ENCODE measurements around the gene PACS1.

Gene PACS1

DNA sequence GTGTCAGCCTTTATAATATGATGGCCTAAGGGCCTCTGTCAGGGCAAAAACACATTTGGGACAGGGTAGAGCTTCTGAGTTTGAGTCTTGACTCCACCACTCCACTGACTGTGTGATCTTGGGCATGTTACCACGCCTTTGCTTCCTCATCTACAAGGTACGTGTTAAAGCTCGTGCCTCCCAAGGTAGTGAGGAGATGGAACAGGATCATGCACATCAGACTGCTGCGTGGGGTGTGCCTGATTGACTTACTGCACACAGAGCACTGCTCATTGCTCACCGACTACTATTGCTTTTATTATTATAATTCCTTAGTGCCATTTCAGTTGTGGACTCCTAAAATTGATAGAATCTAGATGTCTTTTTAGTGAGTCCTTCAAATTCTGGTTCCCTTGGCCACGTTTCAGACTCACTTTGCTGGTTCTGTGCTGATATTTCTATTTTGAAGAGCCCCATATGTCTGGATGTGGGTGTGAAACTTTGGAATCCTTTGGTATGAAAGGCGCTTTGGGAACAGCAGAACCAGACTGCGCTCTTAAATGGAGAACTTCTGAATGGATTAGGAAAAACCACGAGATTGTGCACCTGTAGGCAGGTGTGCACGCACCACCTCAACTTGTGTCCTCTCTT lies 154.3 kb downstream of the PACS1 start:
- Histone ChIP-seq H3K27ac (no peak overlapping the region), H3K27me3 (no peaks in the 10 kb centered on the region), H3K4me1 (peaks cover 0 to 35% (median 26%) of the 10 kb centered on the region in 10 experiments; a peak in 15 of 20 replicates), H4K20me1 (peaks cover 0 to 32% (median 3%) of the 10 kb centered on the region in 11 experiments; a peak in 7 of 22 replicates), H3K9ac (no peak overlapping the region), H3K4me2 (no peak overlapping the region), H3K4me3 (no peak overlapping the region), H3K36me3 (peaks cover 20 to 80% (median 45%) of the 10 kb centered on the region in 11 experiments), H3K9me3 (replicated peaks in 1 of 11) (no peaks in the 10 kb centered on the region)
- no peak for TF ChIP-seq Cebpa-rat (IDR thresholded peaks at IDR 0.05)

DNA sequence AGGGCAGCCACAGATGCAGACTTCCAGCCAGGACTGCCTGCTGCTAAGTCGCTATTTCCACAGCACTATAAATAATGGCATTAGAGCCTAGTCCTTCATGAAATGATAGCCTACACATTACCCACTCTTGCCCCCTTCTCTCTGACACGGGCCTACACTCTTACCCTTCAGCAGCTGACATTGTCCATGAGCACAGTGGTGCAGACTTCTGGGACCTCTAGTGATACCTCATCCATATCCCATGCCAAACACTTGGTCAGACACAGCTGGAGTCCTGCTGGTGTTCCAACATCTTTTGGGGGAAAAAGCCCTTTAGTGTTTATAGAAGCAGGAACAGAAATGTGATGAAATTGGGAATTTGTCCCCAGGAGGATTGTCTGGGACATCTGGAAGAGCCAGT lies 155.0 kb downstream of the PACS1 start:
- Histone ChIP-seq H3K27me3 (no peaks in the 10 kb centered on the region), H3K4me3 (no peak overlapping the region), H3K9ac (no peak overlapping the region; a peak in 1 of 22 replicates), H3K36me3 (peaks cover 17 to 78% (median 38%) of the 10 kb centered on the region in 11 experiments), H3K4me1 (peaks cover 0 to 29% (median 22%) of the 10 kb centered on the region in 10 experiments; a peak in 15 of 20 replicates), H3K4me2 (no peak overlapping the region), H3K9me3 (replicated peaks in 1 of 11) (no peaks in the 10 kb centered on the region), H4K20me1 (peaks cover 0 to 26% (median 3%) of the 10 kb centered on the region in 11 experiments; a peak in 7 of 22 replicates), H3K27ac (no peak overlapping the region)
- no peak for TF ChIP-seq Cebpa-rat (IDR thresholded peaks at IDR 0.05)

DNA sequence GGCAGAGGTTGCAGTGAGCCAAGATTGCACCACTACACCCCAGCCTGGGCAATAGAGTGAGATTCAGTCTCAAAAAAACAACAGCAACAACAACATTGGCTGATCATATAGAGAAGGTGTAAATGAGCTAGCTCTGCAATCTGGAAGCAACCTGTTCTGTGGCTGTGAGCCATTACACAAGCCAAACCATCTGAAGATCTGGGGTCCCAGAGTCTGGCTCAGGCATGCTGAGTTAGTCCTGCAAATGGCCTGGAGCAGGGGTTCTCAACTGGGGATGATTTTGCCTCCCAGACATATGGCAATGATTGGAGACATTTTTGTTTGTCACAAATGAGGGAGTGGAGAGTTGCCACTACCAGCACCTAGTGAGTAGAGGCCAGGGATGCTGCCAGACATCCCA lies 156.0 kb downstream of the PACS1 start:
- no peak for TF ChIP-seq Cebpa-rat (IDR thresholded peaks at IDR 0.05)
- peaks cover 12 to 78% (median 38%) of the 10 kb centered on the region in 11 experiments for H3K36me3 ChIP-seq
- peaks cover 0 to 16% (median 3%) of the 10 kb centered on the region in 11 experiments; a peak in 7 of 22 replicates for H4K20me1 ChIP-seq
- H3K9ac ChIP-seq, result no peak overlapping the region
- no peak overlapping the region for H3K4me2 ChIP-seq
- no peak overlapping the region for H3K4me3 ChIP-seq
- no peaks in the 10 kb centered on the region for H3K9me3 ChIP-seq (replicated peaks in 1 of 11)
- H3K27ac ChIP-seq, result no peak overlapping the region
- H3K27me3 ChIP-seq, result no peaks in the 10 kb centered on the region
- peaks cover 0 to 21% (median 17%) of the 10 kb centered on the region in 10 experiments; a peak in 11 of 20 replicates for H3K4me1 ChIP-seq

DNA sequence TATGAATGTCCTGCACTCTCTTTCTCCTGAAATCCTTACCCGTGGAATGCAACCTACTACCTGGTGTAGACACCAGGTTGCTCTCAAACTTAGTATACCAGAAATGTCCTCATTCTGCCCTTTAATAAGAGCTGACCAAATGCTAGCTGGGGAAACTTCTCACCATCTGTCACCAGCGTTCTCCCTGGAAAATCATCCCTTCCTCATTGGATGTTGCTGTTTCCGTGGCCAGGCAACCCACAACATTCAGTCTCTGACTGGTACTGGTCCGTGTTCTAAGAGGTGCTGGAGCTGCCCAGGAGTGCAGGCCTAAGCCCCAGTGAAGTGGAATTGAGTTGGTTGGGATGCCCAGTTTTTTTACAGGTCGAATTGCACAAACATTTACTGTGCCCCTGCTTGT lies 157.6 kb downstream of the PACS1 start:
- H3K4me1 ChIP-seq, result peaks cover 0 to 16% (median 3%) of the 10 kb centered on the region in 10 experiments; a peak in 3 of 20 replicates
- H3K9me3 ChIP-seq (replicated peaks in 1 of 11), result no peaks in the 10 kb centered on the region
- peaks cover 12 to 90% (median 54%) of the 10 kb centered on the region in 11 experiments for H3K36me3 ChIP-seq
- H3K4me2 ChIP-seq, result no peak overlapping the region
- TF ChIP-seq Cebpa-rat (IDR thresholded peaks at IDR 0.05), result no peak
- H3K9ac ChIP-seq, result no peak overlapping the region
- no peak overlapping the region for H3K4me3 ChIP-seq
- no peak overlapping the region for H3K27ac ChIP-seq
- H4K20me1 ChIP-seq, result peaks cover 0 to 15% (median 0%) of the 10 kb centered on the region in 11 experiments; a peak in 2 of 22 replicates
- H3K27me3 ChIP-seq, result no peaks in the 10 kb centered on the region

DNA sequence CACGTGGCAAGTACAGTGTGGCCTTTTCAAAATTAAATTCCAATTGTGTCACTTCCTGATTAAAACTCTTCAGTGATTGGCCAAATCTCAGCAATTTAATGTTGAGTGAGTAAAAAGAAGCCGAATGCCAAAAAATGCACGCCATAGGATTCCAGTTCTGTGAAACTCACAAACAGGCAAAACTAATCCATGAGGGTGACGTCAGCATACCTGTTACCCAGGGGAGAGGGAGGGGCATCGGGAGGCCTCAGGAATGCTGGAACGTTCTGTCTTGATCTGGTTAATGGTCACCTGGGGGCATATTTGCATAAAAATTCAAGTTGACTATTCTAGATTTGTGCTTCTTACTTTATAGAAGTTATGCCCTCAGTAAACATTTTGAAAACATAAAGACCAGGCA lies 158.4 kb downstream of the PACS1 start:
- Histone ChIP-seq H4K20me1 (peaks cover 0 to 21% (median 0%) of the 10 kb centered on the region in 11 experiments; a peak in 3 of 22 replicates), H3K27me3 (no peaks in the 10 kb centered on the region), H3K4me1 (peaks cover 0 to 20% (median 1%) of the 10 kb centered on the region in 10 experiments; a peak in 6 of 20 replicates), H3K4me2 (no peak overlapping the region), H3K4me3 (no peak overlapping the region), H3K27ac (no peak overlapping the region), H3K36me3 (peaks cover 15 to 97% (median 62%) of the 10 kb centered on the region in 11 experiments), H3K9me3 (replicated peaks in 1 of 11) (no peaks in the 10 kb centered on the region), H3K9ac (no peak overlapping the region)
- no peak for TF ChIP-seq Cebpa-rat (IDR thresholded peaks at IDR 0.05)

DNA sequence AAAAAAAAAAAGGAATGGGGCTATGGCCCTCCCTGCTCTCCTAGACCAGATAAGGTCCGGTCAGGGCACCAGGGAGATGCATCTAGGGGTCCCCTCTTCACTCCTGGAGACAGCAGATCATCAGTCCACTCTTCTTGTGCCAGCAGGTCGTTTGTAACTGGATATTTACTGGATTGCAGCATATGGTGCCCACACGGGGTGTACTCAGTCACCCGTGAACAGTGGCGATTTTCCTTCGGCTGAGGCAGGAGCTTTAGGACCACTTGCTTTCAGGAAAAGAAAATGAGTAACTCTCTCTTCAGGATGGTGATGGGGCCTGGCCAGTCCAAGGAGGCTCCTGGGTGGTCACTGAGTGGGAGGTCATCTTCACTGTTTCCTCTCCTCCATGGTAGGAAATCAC lies 160.1 kb downstream of the PACS1 start:
- H3K36me3 ChIP-seq, result peaks cover 13 to 97% (median 67%) of the 10 kb centered on the region in 11 experiments
- H3K27me3 ChIP-seq, result no peaks in the 10 kb centered on the region
- H3K9ac ChIP-seq, result no peak overlapping the region
- H3K27ac ChIP-seq, result no peak overlapping the region
- no peak overlapping the region for H3K4me2 ChIP-seq
- no peak overlapping the region for H3K4me3 ChIP-seq
- H3K4me1 ChIP-seq, result peaks cover 0 to 31% (median 5%) of the 10 kb centered on the region in 10 experiments; a peak in 15 of 20 replicates
- H3K9me3 ChIP-seq (replicated peaks in 1 of 11), result no peaks in the 10 kb centered on the region
- H4K20me1 ChIP-seq, result peaks cover 0 to 27% (median 0%) of the 10 kb centered on the region in 11 experiments; a peak in 3 of 22 replicates
- no peak for TF ChIP-seq Cebpa-rat (IDR thresholded peaks at IDR 0.05)

DNA sequence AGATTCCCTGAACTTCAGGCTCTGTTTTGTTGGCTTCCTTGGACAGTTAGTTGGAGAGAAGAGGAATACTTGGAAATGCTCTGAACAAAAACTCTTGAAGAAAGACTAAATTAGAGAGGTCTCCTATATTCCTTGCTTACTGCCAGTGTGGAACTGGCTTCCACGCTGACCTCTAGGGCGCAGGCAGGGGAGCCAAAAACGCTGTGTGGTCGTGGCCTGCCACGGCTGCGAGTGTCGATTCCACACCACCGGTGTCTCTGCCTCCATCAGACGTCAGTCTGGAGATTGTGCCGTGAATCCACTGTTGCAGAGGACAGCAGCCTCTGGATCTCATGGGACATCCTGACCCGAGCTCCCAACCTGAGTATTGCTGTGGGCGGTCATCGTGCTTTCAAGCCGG lies 160.9 kb downstream of the PACS1 start:
- Histone ChIP-seq H3K27me3 (no peaks in the 10 kb centered on the region), H3K4me1 (peaks cover 0 to 39% (median 13%) of the 10 kb centered on the region in 10 experiments; a peak in 16 of 20 replicates), H3K4me2 (no peak overlapping the region), H3K36me3 (peaks cover 12 to 97% (median 71%) of the 10 kb centered on the region in 11 experiments), H3K27ac (no peak overlapping the region), H4K20me1 (peaks cover 0 to 30% (median 0%) of the 10 kb centered on the region in 11 experiments; a peak in 3 of 22 replicates), H3K4me3 (no peak overlapping the region), H3K9me3 (replicated peaks in 1 of 11) (no peaks in the 10 kb centered on the region), H3K9ac (peak overlapping the region in 1 of 11 experiments; percentile 19; a peak in 2 of 22 replicates)
- no peak for TF ChIP-seq Cebpa-rat (IDR thresholded peaks at IDR 0.05)

DNA sequence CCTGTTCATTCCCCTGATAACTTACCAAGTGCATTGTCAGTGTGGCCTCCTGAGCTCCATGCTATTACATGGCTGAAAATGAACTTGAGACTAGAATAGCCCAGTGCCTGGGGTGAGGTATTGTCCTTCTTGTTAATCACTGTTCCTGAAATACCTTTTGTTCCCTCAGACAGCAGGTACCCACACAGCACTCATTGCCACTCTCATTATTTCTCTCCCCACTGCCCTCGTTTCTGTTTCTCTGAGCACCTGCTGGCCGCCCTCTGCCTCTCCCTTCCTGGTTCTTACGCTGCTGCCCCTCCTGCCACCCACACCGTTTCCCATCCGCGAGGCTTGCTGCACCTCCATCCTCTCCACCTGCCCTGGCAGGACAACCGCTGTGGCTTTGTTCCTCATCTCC lies 161.5 kb downstream of the PACS1 start:
- Histone ChIP-seq H3K36me3 (peaks cover 12 to 97% (median 71%) of the 10 kb centered on the region in 11 experiments), H3K9me3 (replicated peaks in 1 of 11) (no peaks in the 10 kb centered on the region), H3K27me3 (no peaks in the 10 kb centered on the region), H3K27ac (no peak overlapping the region), H3K4me2 (no peak overlapping the region), H4K20me1 (peaks cover 0 to 35% (median 0%) of the 10 kb centered on the region in 11 experiments; a peak in 3 of 22 replicates), H3K9ac (peak overlapping the region in 1 of 11 experiments; percentile 19; a peak in 1 of 22 replicates), H3K4me3 (no peak overlapping the region), H3K4me1 (peaks cover 0 to 45% (median 19%) of the 10 kb centered on the region in 10 experiments; a peak in 16 of 20 replicates)
- no peak for TF ChIP-seq Cebpa-rat (IDR thresholded peaks at IDR 0.05)

DNA sequence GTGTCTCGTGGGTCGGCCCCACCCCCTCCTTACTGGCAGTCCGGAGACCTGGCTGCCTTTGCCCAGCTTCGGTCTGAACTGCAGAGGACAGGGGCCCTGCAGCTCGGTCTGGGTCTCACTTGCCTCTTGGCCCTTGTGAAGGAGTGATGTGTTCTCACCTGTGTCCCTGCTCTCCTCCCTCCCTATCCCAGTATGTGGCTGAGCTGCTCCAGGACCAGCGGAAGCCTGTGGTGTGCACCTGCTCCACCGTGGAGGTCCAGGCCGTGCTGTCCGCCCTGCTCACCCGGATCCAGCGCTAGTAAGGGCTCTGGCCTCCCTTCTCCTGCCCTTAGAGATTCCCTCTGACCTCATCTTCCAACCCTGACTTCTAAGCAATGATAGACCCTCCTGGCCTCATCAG lies 162.7 kb downstream of the PACS1 start:
- Histone ChIP-seq H3K36me3 (peaks cover 12 to 94% (median 69%) of the 10 kb centered on the region in 11 experiments), H3K9me3 (replicated peaks in 1 of 11) (no peaks in the 10 kb centered on the region), H3K4me2 (peak overlapping the region in 2 of 11 experiments; percentile 18 to 35; a peak in 1 of 22 replicates), H3K9ac (no peak overlapping the region; a peak in 1 of 22 replicates), H4K20me1 (peaks cover 0 to 32% (median 0%) of the 10 kb centered on the region in 11 experiments; a peak in 3 of 22 replicates), H3K27ac (no peak overlapping the region), H3K4me3 (no peak overlapping the region), H3K4me1 (peaks cover under 1 to 57% (median 31%) of the 10 kb centered on the region in 10 experiments; a peak in 17 of 20 replicates), H3K27me3 (no peaks in the 10 kb centered on the region)
- no peak for TF ChIP-seq Cebpa-rat (IDR thresholded peaks at IDR 0.05)

Measured in BLaER1 treated with 17β-estradiol and CSF1 and Interleukin-3, amounts not matched to agents 10 nM and 100 nM (cell line).